GM21717 (cell line): ENCODE measurements around the gene ZNF397.

Experiments
- ATAC-seq: cut with Tn5 transposase; IDR thresholded peaks from one replicate; pipeline ENCODE4 v1.9.1; 2021; ENCODE audit warnings: mild to moderate bottlenecking, moderate library complexity; ENCODE audit not compliant: unreplicated experiment

Gene ZNF397

GRCh38 chr18:35290094-35290735 lies 49.4 kb downstream of the ZNF397 start, which contains the start of gene ZSCAN30:
Gene ZSCAN30 (minus strand): TSS chr18:35290229. CDS start chr18:35264352, 25,877 bp downstream.
- ATAC-seq, result peak; percentile 92

GRCh38 chr18:35291166-35291565 lies 50.3 kb downstream of the ZNF397 start:
- ATAC-seq, result no peak

- ATAC-seq, result no peak
Measured at GRCh38 chr18:35296060-35296459, 55.2 kb downstream of the ZNF397 start.

- ATAC-seq, result no peak
Measured at GRCh38 chr18:35303610-35304009, 62.8 kb downstream of the ZNF397 start.

- no peak for ATAC-seq
Measured at GRCh38 chr18:35306588-35307250, 65.9 kb downstream of the ZNF397 start.
